Tibial nerve (tissue), 4 donors: ENCODE results near the gene IL12A. TPM values are rescaled to one million over a fixed set of nuclear protein-coding genes. Genes with fewer than 3 reads are reported as not detected.

Source experiments
- DNase-seq, 2 donors: peaks; one replicate each; pipeline ENCODE4 v3.0.0-alpha.2; 2019; ENCODE audit warnings: low spot score in 2 of 2
- H3K27ac ChIP-seq, 4 donors: fragments of 200-600 bp; sonication (generic) in 3 of 4; one replicate each; pipeline ENCODE4 v1.5.1; 2017 to 2019; ENCODE audit warnings: mild to moderate bottlenecking in 1 of 4
- H3K27me3 ChIP-seq, 2 donors: fragments of 200-600 bp; sonication (generic) in 1 of 2; one replicate each; pipeline versions ENCODE4 v1.5.1 to v1.6.0; 2017 to 2019
- H3K36me3 ChIP-seq, 3 donors: fragments of 200-600 bp; sonication (generic); one replicate each; pipeline ENCODE4 v1.5.1; 2018 to 2019
- H3K4me1 ChIP-seq, 4 donors: fragments of 200-600 bp; sonication (generic) in 3 of 4; one replicate each; pipeline ENCODE4 v1.5.1; 2017 to 2019
- H3K4me3 ChIP-seq, 4 donors: fragments of 200-600 bp; sonication (generic) in 3 of 4; one replicate each; pipeline ENCODE4 v1.5.1; 2017 to 2019; ENCODE audit warnings: mild to moderate bottlenecking in 1 of 4, moderate library complexity in 1 of 4
- H3K9me3 ChIP-seq, 4 donors: fragments of 200-600 bp; sonication (generic) in 3 of 4; one replicate each; pipeline ENCODE4 v1.5.1; 2017 to 2019
- EP300 ChIP-seq, 2 donors: sonication (generic); formaldehyde crosslinking; IDR thresholded peaks; one replicate each; pipeline ENCODE4 v1.6.1; 2017; ENCODE audit warnings: antibody characterized with exemption in 2 of 2, mild to moderate bottlenecking in 1 of 2
- POLR2A ChIP-seq, 2 donors: fragments of 450-650 bp; IDR thresholded peaks; one replicate each; pipeline ENCODE4 v1.6.1; 2017; ENCODE audit warnings: antibody characterized with exemption in 2 of 2, mild to moderate bottlenecking in 2 of 2, moderate library complexity in 2 of 2
- WGBS, 2 donors: methylation state at CpG; one replicate each; pipeline ENCODE4 v1.1.5; 2018; 5-methylcytosine and 5-hydroxymethylcytosine counted together
- total RNA-seq, 4 donors: library from RNA; depleted of rRNA; stranded (reverse); fragments of >200 nt; gene quantifications; one replicate each; pipeline ENCODE4 v1.1.0, GENCODE V29; 2016
- TF ChIP-seq, protein P1 (sequence below), 5 experiments: fragments of 200-600 bp in 3 of 5; fragments of 450-650 bp in 2 of 5; sonication (generic) in 3 of 5; IDR thresholded peaks; one replicate each; pipeline ENCODE4 v1.5.1; 2016 to 2019; ENCODE audit warnings: antibody characterized with exemption in 5 of 5, mild to moderate bottlenecking in 3 of 5, moderate library complexity in 2 of 5

Gene IL12A
- total RNA-seq, 4 donors from 2014 or later: 0.60 TPM; not detected in 3

DNA sequence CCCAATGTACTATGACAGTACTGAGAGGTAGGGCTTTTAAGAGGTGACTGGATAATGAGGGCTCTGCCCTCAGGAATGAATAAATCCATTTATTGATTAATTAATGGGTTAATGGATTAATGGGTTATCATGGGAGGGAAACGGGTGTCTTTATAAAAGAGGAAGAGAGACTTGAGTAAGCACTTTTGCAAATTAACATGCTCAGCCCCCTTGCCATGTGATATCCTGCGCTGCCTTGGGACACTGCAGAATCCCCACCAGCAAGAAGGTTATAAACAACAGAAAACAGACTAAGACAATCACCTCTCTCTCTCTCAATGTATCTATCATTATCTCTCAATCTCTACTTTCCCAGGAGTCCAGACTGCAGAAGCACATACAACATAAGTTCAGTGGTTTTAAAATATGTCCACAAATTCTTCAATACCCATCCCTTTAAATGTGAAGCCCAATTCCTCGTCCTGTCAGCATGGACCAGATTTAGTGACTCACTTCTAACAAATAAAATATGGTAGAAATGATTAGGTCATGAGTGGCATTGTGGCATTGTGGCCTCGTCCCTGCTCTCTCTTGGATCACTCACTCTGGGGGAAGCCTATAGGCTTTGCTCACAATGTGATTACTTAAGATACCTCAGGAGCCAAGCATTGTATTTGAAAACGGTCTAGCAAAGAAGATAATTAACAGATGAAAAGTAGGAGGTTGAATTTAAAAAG, 40.0 kb upstream of the IL12A start:
- H3K4me1 ChIP-seq: no peaks in the 10 kb centered on the region
- no peaks in the 10 kb centered on the region for H3K27me3 ChIP-seq
- no peak overlapping the region for H3K27ac ChIP-seq
- no peaks in the 10 kb centered on the region for H3K36me3 ChIP-seq
- WGBS, 2 donors: 58 to 63% methylated on average over 5 of the region's 5 CpGs
- H3K9me3 ChIP-seq: no peaks in the 10 kb centered on the region
- no peak for DNase-seq
- no peak overlapping the region for H3K4me3 ChIP-seq
- TF ChIP-seq EP300 (IDR thresholded peaks at IDR 0.05) (no peak), POLR2A (IDR thresholded peaks at IDR 0.05) (no peak)
- TF ChIP-seq, protein P1, sequence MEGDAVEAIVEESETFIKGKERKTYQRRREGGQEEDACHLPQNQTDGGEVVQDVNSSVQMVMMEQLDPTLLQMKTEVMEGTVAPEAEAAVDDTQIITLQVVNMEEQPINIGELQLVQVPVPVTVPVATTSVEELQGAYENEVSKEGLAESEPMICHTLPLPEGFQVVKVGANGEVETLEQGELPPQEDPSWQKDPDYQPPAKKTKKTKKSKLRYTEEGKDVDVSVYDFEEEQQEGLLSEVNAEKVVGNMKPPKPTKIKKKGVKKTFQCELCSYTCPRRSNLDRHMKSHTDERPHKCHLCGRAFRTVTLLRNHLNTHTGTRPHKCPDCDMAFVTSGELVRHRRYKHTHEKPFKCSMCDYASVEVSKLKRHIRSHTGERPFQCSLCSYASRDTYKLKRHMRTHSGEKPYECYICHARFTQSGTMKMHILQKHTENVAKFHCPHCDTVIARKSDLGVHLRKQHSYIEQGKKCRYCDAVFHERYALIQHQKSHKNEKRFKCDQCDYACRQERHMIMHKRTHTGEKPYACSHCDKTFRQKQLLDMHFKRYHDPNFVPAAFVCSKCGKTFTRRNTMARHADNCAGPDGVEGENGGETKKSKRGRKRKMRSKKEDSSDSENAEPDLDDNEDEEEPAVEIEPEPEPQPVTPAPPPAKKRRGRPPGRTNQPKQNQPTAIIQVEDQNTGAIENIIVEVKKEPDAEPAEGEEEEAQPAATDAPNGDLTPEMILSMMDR (IDR thresholded peaks at IDR 0.05): no peak

DNA sequence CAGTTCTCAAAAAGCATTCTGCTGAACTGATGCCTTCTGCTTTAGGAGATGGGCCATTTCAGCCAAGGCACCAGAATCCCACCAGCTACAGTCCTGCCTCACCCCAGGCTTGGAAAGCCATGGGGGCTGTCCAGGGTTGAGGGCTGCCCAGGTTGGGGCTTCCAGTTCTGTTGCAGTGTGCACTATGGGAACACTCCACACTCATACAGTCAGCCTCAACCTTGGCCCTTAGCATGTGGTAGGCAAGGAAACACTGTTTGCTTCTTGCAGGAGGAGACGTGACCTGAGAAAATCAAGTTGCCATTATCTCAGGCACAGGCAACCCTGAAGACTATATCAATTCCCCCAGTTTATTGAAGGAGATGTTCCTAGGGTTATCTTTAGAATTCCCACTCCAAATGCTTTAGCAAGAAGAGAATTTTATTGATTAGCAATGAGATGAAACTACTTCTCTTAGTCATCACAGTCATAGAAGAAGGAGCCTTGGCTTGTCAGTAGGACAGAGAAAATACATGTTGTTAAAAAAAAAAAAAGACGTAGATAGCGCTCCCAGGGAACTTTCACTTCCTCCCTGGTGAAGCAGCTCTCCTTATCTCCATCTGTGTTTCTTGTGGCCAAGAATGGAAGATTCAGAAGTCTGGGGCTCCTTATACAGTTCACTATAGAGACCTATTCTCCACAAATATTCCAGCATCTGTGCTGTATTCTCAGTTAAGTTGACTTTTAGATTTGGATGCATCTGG, 38.3 kb upstream of the IL12A start:
- WGBS, 2 donors: 68 to 78% methylated on average over 3 of the region's 3 CpGs
- TF ChIP-seq POLR2A (IDR thresholded peaks at IDR 0.05) (no peak), EP300 (IDR thresholded peaks at IDR 0.05) (no peak)
- TF ChIP-seq, protein P1 (IDR thresholded peaks at IDR 0.05): no peak
- Histone ChIP-seq H3K27me3 (no peaks in the 10 kb centered on the region), H3K4me1 (no peaks in the 10 kb centered on the region), H3K36me3 (no peaks in the 10 kb centered on the region), H3K27ac (no peak overlapping the region), H3K4me3 (no peak overlapping the region), H3K9me3 (no peaks in the 10 kb centered on the region)
- DNase-seq: no peak

DNA sequence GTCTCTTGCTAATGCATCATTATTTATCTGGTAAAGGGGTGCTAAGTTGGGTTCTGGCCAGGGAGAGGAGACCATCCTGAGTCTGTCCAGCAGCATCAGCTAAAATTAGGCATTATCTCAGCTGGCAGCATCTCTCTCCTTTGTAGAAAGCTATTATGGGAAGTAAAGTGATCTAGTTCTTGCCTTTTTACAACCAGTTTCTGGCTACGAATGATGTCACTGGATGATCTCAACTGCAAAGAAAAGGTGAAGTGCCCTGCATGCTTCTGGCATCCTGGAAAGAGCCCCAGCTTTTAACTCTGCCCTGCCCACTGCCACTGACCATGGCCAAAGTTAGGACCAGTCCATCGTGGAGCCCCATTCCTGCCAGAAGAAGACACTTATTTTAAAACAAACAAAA, 37.1 kb upstream of the IL12A start:
- Histone ChIP-seq H3K27me3 (no peaks in the 10 kb centered on the region), H3K27ac (no peak overlapping the region), H3K4me3 (no peak overlapping the region), H3K36me3 (no peaks in the 10 kb centered on the region), H3K9me3 (no peaks in the 10 kb centered on the region), H3K4me1 (no peaks in the 10 kb centered on the region)
- TF ChIP-seq, protein P1 (IDR thresholded peaks at IDR 0.05): no peak
- TF ChIP-seq EP300 (IDR thresholded peaks at IDR 0.05) (no peak), POLR2A (IDR thresholded peaks at IDR 0.05) (no peak)
- no peak for DNase-seq
- 58 to 67% methylated on average over 2 of the region's 2 CpGs for WGBS, 2 donors

DNA sequence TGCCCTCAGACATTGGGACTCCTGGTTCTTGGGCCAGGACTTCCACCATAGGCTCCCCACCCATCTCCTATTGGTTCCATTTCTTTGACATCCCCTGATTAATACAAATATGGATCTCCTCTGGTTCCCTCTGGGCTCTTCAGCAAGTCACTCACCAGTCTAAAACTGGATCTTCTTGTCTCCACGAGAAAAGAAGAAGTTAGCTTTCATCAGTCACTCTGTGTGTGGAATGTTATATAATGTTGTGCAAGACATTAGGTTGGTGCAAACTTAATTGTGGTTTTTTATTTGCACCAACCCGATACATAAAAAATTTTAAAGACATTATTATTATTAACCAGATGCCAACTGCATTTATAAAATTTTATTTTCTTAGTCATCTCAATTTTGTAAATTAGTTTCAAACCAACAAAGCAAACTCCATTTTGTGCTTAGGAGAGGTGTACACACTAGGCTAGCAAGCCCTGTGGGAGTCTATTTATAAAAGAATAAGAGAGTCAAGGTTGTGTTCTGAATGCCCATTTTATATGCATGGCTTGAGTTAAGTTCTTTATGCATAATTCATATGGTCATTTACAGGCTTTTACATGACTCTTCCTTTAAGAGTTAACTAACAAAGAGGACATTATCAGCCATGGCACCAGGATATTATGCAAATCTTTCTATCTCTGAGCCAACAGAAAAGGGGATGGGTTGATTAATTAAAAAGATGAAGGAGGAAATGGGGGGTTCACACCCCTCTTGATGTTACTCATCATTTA, 35.1 kb upstream of the IL12A start:
- WGBS, 2 donors: 72 to 79% methylated on average over 2 of the region's 2 CpGs
- Histone ChIP-seq H3K27me3 (no peaks in the 10 kb centered on the region), H3K36me3 (no peaks in the 10 kb centered on the region), H3K9me3 (peaks cover 0 to 5% (median 0%) of the 10 kb centered on the region in 4 donors), H3K4me3 (no peak overlapping the region), H3K4me1 (no peaks in the 10 kb centered on the region), H3K27ac (no peak overlapping the region)
- no peak for DNase-seq
- TF ChIP-seq POLR2A (IDR thresholded peaks at IDR 0.05) (no peak), EP300 (IDR thresholded peaks at IDR 0.05) (no peak)
- TF ChIP-seq, protein P1 (IDR thresholded peaks at IDR 0.05): no peak
